Stimulated activated CD4-positive, alpha-beta T cell treated with anti-CD3 and anti-CD28 coated beads, Interleukin-1b, Interleukin-23, amount 100 ng/mL, for 24 hours (primary cell): ENCODE results near the gene MAP1LC3B.
A peak's percentile ranks its signal among the peaks of the same experiment; 100 is the strongest.
"Not testable (repeated sequence)": the region's sequence is repeated elsewhere in the genome, so short reads cannot be mapped to it uniquely, and the experiment has no call there.

Source experiments
- DNase-seq, 4 experiments: peaks; one replicate each; pipeline ENCODE4 v3.0.0-alpha.2; 2020; ENCODE audit warnings: low read depth in 4 of 4, low spot score in 1 of 4

The MAP1LC3B gene

DNA sequence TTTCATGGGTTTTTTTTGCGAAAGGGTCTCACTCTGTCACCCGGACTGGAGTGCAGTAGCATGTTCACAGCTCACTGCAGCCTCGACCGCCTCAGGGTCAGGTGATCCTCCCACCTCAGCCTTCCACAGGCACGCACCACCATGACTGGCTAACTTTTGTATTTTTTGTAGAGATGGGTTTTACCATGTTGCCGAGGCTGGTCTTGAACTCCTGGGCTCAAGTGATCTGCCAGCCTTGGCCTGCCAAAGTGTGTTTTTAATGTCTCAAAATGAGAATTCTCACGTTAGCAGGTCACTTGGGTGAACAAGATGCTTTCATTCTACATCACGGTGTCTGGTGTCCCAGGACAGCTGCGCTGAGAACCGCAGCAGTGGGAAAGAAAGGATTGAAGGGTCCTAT lies 11.7 kb upstream of the MAP1LC3B start:
- DNase-seq: no peak

DNA sequence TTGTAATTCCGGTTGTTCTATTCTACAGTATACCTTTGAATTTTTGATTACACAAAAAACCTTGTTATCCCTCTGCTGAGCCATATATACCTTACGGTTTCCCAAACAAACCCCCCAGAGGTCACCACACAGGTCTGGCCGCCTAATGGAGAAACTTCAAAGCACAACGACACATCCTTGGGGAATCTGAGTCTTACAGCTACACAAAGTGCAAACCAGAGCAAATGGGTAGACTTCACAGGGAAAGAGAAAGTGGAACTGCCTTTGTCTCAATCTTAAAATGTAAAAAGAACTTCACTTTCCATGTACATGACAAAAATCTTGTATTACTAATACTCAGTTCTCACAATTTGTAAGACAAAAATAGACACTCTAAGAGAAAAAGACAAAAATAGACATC lies 11.3 kb upstream of the MAP1LC3B start:
- DNase-seq: no peak

GRCh38 chr16:87382023-87382785 lies 9.9 kb upstream of the MAP1LC3B start:
- no peak for DNase-seq

- DNase-seq: peak; percentile 82 to 92 (median 87)
These were observed 8.5 kb upstream of the MAP1LC3B start, which contains the start of gene FBXO31 for GRCh38 chr16:87383505-87384161. TSS of gene FBXO31 (minus strand) at chr16:87383776. CDS start at chr16:87383744, 32 bp downstream.

DNA sequence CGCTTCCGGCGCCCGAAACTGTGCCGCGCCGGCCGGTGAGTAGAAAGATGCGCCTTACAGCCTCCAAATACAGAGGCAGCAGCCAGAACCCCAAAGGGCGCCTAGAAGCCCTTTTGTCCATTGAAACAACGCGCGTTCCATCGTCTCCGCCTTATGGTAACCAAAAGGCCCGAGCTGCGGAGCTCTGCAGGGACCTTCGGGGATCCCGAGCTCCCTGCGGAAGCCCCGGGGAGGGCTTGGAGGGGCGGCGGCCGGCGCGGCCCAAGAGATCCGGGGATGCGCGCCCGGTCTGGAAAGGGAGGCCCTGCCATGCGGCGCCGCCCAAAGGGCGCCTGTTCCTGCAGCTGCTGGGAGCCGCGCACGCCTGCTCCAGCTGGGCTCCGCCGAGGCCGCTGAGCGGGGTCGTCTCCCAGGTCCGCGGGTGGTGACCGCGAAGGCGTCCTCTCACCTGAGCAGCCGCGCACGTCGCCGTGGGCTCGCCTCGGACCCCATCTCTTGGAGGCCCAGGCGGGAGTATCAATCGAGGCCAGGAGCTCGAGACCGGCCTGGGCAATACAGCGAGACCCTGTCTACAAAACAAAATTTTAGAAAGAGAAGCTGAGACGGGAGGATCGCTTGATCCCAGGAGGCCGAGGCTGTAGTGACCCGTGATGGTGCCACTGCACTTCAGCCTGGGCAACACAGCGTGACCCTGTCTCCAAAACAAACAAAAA lies 7.8 kb upstream of the MAP1LC3B start:
- DNase-seq: peak in 1 of 4 experiments; percentile 37

- not testable (repeated sequence) for DNase-seq
These were observed 7.3 kb upstream of the MAP1LC3B start for GRCh38 chr16:87384875-87385167.

GRCh38 chr16:87387942-87388817 lies 4.0 kb upstream of the MAP1LC3B start:
- DNase-seq: peak in 3 of 4 experiments; percentile 58 to 73 (median 71)

- DNase-seq: no peak
These were observed 3.4 kb upstream of the MAP1LC3B start for GRCh38 chr16:87388818-87389134.

- DNase-seq: no peak
These were observed 2.9 kb upstream of the MAP1LC3B start for GRCh38 chr16:87389245-87389644.

- not testable (repeated sequence) for DNase-seq
These were observed 2.2 kb upstream of the MAP1LC3B start for GRCh38 chr16:87389914-87390313.

- no peak for DNase-seq
These were observed 1.4 kb upstream of the MAP1LC3B start for GRCh38 chr16:87390641-87391323.

DNA sequence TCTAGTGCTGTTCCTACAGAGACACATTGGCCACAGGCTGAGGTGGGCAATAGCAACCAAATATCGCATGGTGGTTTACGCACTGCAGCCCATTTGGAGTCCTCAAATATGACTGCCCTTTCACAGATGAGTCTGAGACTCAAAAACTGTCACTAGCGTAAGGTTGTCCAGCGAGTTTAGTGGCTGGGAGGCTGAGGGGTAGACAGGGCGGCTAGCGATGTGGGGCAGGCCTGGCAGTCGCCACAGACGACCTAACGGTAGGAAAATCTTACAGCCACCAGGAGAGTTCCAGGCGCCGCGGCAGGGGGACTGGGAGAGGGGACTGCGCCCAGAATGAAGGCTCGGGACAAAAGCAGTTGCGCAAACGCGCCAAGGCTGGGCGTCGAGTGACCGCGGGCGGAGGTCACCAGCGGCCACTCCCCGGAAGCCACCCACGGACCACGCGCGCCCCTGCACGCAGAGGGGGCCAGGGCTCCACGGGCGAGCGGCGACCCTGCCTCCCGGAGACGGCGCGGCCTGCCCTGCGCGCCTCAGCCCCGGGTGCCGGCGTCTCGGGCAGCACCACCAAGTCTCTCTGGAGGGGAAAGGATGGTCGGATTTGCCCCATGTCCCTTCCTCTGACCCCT lies 699 bp upstream of the MAP1LC3B start:
- no peak for DNase-seq

GRCh38 chr16:87392821-87393679 lies 914 bp downstream of the MAP1LC3B start:
- DNase-seq: peak in 2 of 4 experiments; percentile 18 to 28

DNA sequence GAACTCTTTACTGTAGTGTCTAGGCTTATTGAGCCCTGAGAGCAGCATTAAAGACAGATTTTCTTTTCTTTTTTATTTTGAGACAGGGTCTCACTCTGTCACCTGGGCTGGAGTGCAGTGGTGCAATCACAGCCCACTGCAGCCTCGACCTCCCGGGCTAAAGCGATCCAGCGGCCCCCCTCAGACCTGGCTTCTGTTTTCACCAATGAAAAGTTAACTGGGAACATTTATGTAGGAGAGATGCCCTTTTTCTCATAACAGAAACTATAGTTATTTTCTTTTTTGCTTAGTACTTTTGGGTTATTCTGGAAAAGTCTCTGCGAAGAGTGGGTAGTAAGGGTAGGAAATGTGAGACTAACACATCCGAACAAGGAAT lies 1.5 kb downstream of the MAP1LC3B start:
- no peak for DNase-seq

GRCh38 chr16:87395181-87395842 lies 3.2 kb downstream of the MAP1LC3B start:
- DNase-seq: no peak

DNA sequence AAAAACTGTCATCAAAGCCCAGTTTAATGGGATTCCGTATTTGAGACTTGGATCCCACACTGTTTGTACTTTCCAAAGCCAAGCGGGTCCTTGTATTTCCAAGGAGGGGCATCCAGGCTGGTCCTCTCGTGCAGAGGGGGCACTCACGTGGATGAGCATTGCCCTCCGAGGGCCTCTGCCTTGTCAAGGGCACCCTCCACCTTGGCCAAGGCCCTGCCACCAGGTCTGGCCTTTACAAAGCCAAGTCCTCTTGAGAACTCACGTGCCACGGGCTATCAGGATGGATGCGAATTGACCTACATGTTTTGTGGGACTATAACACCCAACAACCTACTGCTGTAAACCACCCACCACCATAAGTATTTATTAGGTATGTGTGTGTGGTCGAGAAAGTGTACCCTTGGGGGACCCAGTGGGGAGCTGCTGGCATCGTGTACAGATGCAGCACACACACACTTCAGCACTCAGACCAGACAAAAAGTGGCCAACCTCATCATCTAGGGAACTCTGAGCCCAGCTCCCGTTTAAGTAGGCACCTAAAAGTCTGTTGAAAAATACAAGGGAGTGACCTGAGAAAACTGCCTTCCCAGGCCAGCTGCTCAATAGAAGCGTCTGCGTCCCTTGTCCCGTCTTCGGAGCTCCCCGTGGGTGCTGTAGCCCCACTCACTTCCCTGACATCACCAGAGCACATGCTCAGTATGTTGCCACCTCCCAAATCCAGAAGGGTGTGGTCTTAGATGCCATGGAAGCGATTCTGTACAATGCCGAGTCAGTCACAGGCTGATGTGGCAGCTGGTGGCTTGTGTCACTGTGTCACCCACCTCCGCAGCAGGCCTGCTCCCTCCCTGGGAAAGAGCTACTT lies 12.9 kb downstream of the MAP1LC3B start:
- no peak for DNase-seq

- no peak for DNase-seq
These were observed 14.5 kb downstream of the MAP1LC3B start for GRCh38 chr16:87406495-87407088.
